Measurements from ENCODE around the gene CERS3. TPM values are rescaled to one million over a fixed set of nuclear protein-coding genes. Genes with fewer than 3 reads are reported as not detected.

CERS3 gene
- total RNA-seq, 1 experiment from 2014 or later = not detected

DNA sequence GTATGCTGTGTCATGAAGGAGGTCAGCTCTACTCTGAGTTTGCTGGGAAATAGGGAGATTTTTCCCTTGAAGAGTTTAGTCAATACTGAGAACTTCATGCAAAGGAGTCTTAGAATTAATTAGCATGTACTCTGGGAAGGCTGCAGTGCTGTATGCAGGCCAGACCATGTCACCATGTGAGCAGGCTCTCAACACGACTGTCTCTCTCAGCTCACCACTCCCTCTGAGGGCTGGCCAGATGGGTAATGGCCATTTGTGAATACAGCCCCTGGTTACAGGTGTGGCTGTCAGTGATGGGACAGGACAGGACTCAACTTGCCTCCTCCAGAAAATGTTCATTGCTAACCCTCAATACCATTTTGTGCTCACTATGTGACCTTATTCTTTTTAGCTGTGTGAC is 5.1 kb upstream of the CERS3 start:
- H3K27me3 ChIP-seq (ENCODE audit: control insufficient read depth, insufficient read depth, low read length) = peaks cover 16% of the 10 kb centered on the region
- ChIA-PET POLR2A (no interaction called here), CTCF (no interaction called here)
- in situ Hi-C loops (cut with HindIII; ENCODE audit: low pct_unique_long_range_greater_than_20kb, low sequenced_read_pairs) (no loop called here), intact Hi-C loops (cut with micrococcal nuclease; ENCODE audit: unreplicated experiment) (no loop called here)
- no peak overlapping the region for H3K27ac ChIP-seq (ENCODE audit: low read length)
- BruUV-seq (replicated peaks) = no TSS peak
- TF ChIP-seq, protein P1, sequence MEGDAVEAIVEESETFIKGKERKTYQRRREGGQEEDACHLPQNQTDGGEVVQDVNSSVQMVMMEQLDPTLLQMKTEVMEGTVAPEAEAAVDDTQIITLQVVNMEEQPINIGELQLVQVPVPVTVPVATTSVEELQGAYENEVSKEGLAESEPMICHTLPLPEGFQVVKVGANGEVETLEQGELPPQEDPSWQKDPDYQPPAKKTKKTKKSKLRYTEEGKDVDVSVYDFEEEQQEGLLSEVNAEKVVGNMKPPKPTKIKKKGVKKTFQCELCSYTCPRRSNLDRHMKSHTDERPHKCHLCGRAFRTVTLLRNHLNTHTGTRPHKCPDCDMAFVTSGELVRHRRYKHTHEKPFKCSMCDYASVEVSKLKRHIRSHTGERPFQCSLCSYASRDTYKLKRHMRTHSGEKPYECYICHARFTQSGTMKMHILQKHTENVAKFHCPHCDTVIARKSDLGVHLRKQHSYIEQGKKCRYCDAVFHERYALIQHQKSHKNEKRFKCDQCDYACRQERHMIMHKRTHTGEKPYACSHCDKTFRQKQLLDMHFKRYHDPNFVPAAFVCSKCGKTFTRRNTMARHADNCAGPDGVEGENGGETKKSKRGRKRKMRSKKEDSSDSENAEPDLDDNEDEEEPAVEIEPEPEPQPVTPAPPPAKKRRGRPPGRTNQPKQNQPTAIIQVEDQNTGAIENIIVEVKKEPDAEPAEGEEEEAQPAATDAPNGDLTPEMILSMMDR (IDR thresholded peaks at IDR 0.05) = no peak
- TF ChIP-seq, protein P2, sequence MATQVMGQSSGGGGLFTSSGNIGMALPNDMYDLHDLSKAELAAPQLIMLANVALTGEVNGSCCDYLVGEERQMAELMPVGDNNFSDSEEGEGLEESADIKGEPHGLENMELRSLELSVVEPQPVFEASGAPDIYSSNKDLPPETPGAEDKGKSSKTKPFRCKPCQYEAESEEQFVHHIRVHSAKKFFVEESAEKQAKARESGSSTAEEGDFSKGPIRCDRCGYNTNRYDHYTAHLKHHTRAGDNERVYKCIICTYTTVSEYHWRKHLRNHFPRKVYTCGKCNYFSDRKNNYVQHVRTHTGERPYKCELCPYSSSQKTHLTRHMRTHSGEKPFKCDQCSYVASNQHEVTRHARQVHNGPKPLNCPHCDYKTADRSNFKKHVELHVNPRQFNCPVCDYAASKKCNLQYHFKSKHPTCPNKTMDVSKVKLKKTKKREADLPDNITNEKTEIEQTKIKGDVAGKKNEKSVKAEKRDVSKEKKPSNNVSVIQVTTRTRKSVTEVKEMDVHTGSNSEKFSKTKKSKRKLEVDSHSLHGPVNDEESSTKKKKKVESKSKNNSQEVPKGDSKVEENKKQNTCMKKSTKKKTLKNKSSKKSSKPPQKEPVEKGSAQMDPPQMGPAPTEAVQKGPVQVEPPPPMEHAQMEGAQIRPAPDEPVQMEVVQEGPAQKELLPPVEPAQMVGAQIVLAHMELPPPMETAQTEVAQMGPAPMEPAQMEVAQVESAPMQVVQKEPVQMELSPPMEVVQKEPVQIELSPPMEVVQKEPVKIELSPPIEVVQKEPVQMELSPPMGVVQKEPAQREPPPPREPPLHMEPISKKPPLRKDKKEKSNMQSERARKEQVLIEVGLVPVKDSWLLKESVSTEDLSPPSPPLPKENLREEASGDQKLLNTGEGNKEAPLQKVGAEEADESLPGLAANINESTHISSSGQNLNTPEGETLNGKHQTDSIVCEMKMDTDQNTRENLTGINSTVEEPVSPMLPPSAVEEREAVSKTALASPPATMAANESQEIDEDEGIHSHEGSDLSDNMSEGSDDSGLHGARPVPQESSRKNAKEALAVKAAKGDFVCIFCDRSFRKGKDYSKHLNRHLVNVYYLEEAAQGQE (IDR thresholded peaks at IDR 0.05; ENCODE audit: insufficient read depth in 1 of 2, low read depth in 2 of 2, low read length in 1 of 2) = no peak
- TF ChIP-seq SIN3A (IDR thresholded peaks at IDR 0.05; ENCODE audit: borderline replicate concordance, insufficient read depth, low read depth, low read length) = no peak
- TF ChIP-seq TCF7L2 (IDR thresholded peaks at IDR 0.05; ENCODE audit: low read depth, low read length) = no peak
- TF ChIP-seq POLR2AphosphoS5 (IDR thresholded peaks at IDR 0.05; ENCODE audit: low read depth, low read length) = no peak
- DNase-seq (ENCODE audit: low read depth, low spot score) (no peak), ATAC-seq (no peak)
- H3K4me3 ChIP-seq (ENCODE audit: low read depth in 2 of 2, low read length in 2 of 2) = no peak overlapping the region
- no peaks in the 10 kb centered on the region for H3K4me1 ChIP-seq (ENCODE audit: control insufficient read depth, insufficient read depth, low read length)
- H3K9me3 ChIP-seq (ENCODE audit: control insufficient read depth, insufficient read depth, low read depth, low read length) = no peaks in the 10 kb centered on the region
- no peaks in the 10 kb centered on the region for H3K36me3 ChIP-seq (ENCODE audit: control insufficient read depth, insufficient read depth, low read length)

DNA sequence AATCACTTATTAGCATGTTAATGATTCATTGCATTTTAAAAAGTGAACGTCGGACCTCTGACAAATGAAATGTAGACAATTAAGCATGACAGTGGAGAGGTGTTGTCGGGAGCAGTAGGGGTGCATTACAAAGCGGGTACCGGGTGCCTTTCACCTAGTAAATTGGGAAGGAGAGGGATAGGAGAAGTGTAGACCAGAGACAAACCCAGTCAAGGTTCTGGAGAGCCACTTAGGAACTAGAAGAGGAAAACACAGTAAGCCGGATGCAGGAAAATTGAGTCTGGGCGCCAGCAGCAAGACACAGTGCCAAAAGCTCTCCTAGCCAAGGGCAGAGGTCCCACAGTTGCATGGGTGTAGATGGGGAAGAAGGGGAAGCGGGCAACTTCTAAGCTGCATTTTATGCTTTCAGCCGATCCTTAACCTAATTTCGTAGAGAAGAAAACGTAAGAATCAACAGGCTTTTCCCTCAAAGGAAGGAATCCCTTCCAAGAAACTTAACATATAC is 3.1 kb upstream of the CERS3 start:
- Histone ChIP-seq H3K27ac (ENCODE audit: low read length) (no peak overlapping the region), H3K9me3 (ENCODE audit: control insufficient read depth, insufficient read depth, low read depth, low read length) (no peaks in the 10 kb centered on the region), H3K4me1 (ENCODE audit: control insufficient read depth, insufficient read depth, low read length) (no peaks in the 10 kb centered on the region), H3K27me3 (ENCODE audit: control insufficient read depth, insufficient read depth, low read length) (peaks cover 16% of the 10 kb centered on the region), H3K36me3 (ENCODE audit: control insufficient read depth, insufficient read depth, low read length) (no peaks in the 10 kb centered on the region), H3K4me3 (ENCODE audit: low read depth in 2 of 2, low read length in 2 of 2) (no peak overlapping the region)
- ATAC-seq = no peak
- CTCF ChIA-PET = no interaction called here
- intact Hi-C loops (cut with micrococcal nuclease; ENCODE audit: unreplicated experiment) = no loop called here
- POLR2A ChIA-PET = no interaction called here
- TF ChIP-seq, protein P1 (IDR thresholded peaks at IDR 0.05) = no peak
- TF ChIP-seq POLR2AphosphoS5 (IDR thresholded peaks at IDR 0.05; ENCODE audit: low read depth, low read length) (no peak), TCF7L2 (IDR thresholded peaks at IDR 0.05; ENCODE audit: low read depth, low read length) (no peak), SIN3A (IDR thresholded peaks at IDR 0.05; ENCODE audit: borderline replicate concordance, insufficient read depth, low read depth, low read length) (no peak)
- TF ChIP-seq, protein P2 (IDR thresholded peaks at IDR 0.05; ENCODE audit: insufficient read depth in 1 of 2, low read depth in 2 of 2, low read length in 1 of 2) = no peak
- no TSS peak for BruUV-seq (replicated peaks)
- DNase-seq (ENCODE audit: low read depth, low spot score) = no peak
- in situ Hi-C loops (cut with HindIII; ENCODE audit: low pct_unique_long_range_greater_than_20kb, low sequenced_read_pairs) = no loop called here

Measured in Panc1 (cell line).